Mesenchymal stem cell (in vitro differentiated cells and primary cell): ENCODE data around the gene AKAP13.
A peak's percentile ranks its signal among the peaks of the same experiment; 100 is the strongest.

Source experiments
- DNase-seq: peaks from one replicate; pipeline ENCODE4 v3.0.0-alpha.2; 2013
- H2AFZ ChIP-seq: one replicate; pipeline ENCODE4 v1.6.1; 2013; ENCODE audit warnings: low read depth, mild to moderate bottlenecking, control low read depth, inconsistent platforms, low read length, moderate library complexity
- H2AK5ac ChIP-seq: 2 replicates; pipeline ENCODE4 v1.6.1; 2013; ENCODE audit warnings: low read length, moderate library complexity, mild to moderate bottlenecking, inconsistent platforms; ENCODE audit not compliant: severe bottlenecking
- H2BK120ac ChIP-seq: one replicate; pipeline ENCODE4 v1.6.1; 2013; ENCODE audit warnings: low read depth, mild to moderate bottlenecking, inconsistent platforms, low read length, moderate library complexity
- H2BK12ac ChIP-seq, 2 experiments: one replicate each; pipeline ENCODE4 v1.6.1; 2013; ENCODE audit warnings: inconsistent platforms in 2 of 2, low read length in 2 of 2, mild to moderate bottlenecking in 2 of 2, moderate library complexity in 2 of 2, control low read depth in 1 of 2
- H2BK15ac ChIP-seq: one replicate; pipeline ENCODE4 v1.6.1; 2013; ENCODE audit warnings: mild to moderate bottlenecking, low read depth, inconsistent platforms; ENCODE audit not compliant: poor library complexity, severe bottlenecking
- H2BK5ac ChIP-seq: 2 replicates; pipeline ENCODE4 v1.6.1; 2013; ENCODE audit warnings: low read depth, mild to moderate bottlenecking, low read length, control low read depth, inconsistent platforms; ENCODE audit not compliant: poor library complexity, severe bottlenecking
- H3K14ac ChIP-seq, 2 experiments: one replicate each; pipeline ENCODE4 v1.6.1; 2013; ENCODE audit warnings: inconsistent platforms in 2 of 2, low read length in 2 of 2, control low read depth in 1 of 2, mild to moderate bottlenecking in 1 of 2, moderate library complexity in 1 of 2
- H3K18ac ChIP-seq, 2 experiments: one replicate each; pipeline ENCODE4 v1.6.1; 2013; ENCODE audit warnings: inconsistent platforms in 2 of 2, low read length in 2 of 2, control low read depth in 1 of 2, low read depth in 1 of 2, mild to moderate bottlenecking in 1 of 2
- H3K23ac ChIP-seq, 2 experiments: one replicate each; pipeline ENCODE4 v1.6.1; 2013; ENCODE audit warnings: inconsistent platforms in 2 of 2, low read length in 2 of 2, mild to moderate bottlenecking in 2 of 2, moderate library complexity in 2 of 2, control low read depth in 1 of 2
- H3K27ac ChIP-seq: 2 replicates; pipeline ENCODE4 v1.5.1; 2013; ENCODE audit warnings: mild to moderate bottlenecking, moderate library complexity, low read length, control low read depth, inconsistent platforms; ENCODE audit not compliant: poor library complexity, severe bottlenecking
- H3K27me3 ChIP-seq, 2 experiments: 2 replicates each; pipeline versions ENCODE4 v1.6.1 to v1.7.0; 2013; ENCODE audit warnings: low read length in 2 of 2, mild to moderate bottlenecking in 2 of 2, moderate library complexity in 2 of 2, control low read depth in 1 of 2, inconsistent platforms in 1 of 2; ENCODE audit not compliant: control insufficient read depth in 1 of 2, insufficient read depth in 1 of 2
- H3K36me3 ChIP-seq, 2 experiments: 2 replicates each; pipeline versions ENCODE4 v1.6.1 to v1.7.0; 2013; ENCODE audit warnings: low read length in 2 of 2, control low read depth in 1 of 2, inconsistent platforms in 1 of 2, low read depth in 1 of 2, mild to moderate bottlenecking in 1 of 2; ENCODE audit not compliant: insufficient read depth in 2 of 2, control insufficient read depth in 1 of 2
- H3K4ac ChIP-seq, 2 experiments: one replicate each; pipeline ENCODE4 v1.6.1; 2013; ENCODE audit warnings: inconsistent platforms in 2 of 2, low read length in 2 of 2, mild to moderate bottlenecking in 2 of 2, moderate library complexity in 2 of 2, control low read depth in 1 of 2, low read depth in 1 of 2
- H3K4me1 ChIP-seq: 2 replicates; pipeline ENCODE4 v1.6.1; 2013; ENCODE audit warnings: low read depth, low read length, control low read depth; ENCODE audit not compliant: control insufficient read depth, insufficient read depth
- H3K4me2 ChIP-seq: 2 replicates; pipeline ENCODE4 v1.6.1; 2013; ENCODE audit warnings: low read length, mild to moderate bottlenecking, inconsistent platforms; ENCODE audit not compliant: poor library complexity, severe bottlenecking
- H3K4me3 ChIP-seq, 2 experiments: 2 replicates each; pipeline versions ENCODE4 v1.5.1 to v1.7.0; 2013; ENCODE audit warnings: low read length in 2 of 2, mild to moderate bottlenecking in 2 of 2, control low read depth in 1 of 2, low read depth in 1 of 2; ENCODE audit not compliant: insufficient read depth in 1 of 2
- H3K79me1 ChIP-seq: replicated peaks from 2 replicates; pipeline ENCODE4 v1.6.1; 2013; ENCODE audit warnings: mild to moderate bottlenecking, control low read depth, low read length, inconsistent platforms; ENCODE audit not compliant: poor library complexity, severe bottlenecking
- H3K9ac ChIP-seq: 2 replicates; pipeline ENCODE4 v1.7.0; 2013; ENCODE audit warnings: mild to moderate bottlenecking, low read length, moderate library complexity
- H3K9me3 ChIP-seq: 2 replicates; pipeline ENCODE4 v1.7.0; 2013; ENCODE audit warnings: mild to moderate bottlenecking, low read length; ENCODE audit not compliant: control insufficient read depth
- H4K8ac ChIP-seq: one replicate; pipeline ENCODE4 v1.6.1; 2013; ENCODE audit warnings: inconsistent platforms, mild to moderate bottlenecking, low read length, moderate library complexity
- H4K91ac ChIP-seq: one replicate; pipeline ENCODE4 v1.6.1; 2013; ENCODE audit warnings: mild to moderate bottlenecking, low read length, inconsistent platforms
- WGBS: methylation state at CpG from one replicate; pipeline ENCODE4 v1.1.7; 2013; ENCODE audit warnings: mixed read lengths; 5-methylcytosine and 5-hydroxymethylcytosine counted together

The AKAP13 gene

DNA sequence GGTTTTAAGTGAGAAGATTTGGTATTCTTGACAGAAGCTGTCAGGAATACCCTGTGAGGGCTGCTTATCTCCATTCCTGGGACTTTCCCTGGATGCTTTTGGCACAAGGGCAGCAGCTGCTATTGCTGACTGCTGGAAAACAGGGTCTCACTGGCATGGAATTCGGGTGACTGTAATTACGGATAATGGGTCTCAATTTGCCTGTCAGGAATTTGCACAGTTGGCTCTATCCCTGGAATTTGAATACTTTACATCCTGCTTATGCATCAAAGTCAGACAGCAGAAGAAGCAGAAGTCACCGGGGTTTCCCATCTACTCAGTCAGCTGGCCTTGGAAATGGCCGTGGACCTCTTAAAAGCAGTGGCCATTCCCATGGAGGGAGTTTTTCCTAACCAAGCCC is 25.9 kb upstream of the AKAP13 start:
- Histone ChIP-seq H3K18ac (no peak overlapping the region), H2BK120ac (no peak overlapping the region), H3K9me3 (no peaks in the 10 kb centered on the region), H2BK12ac (no peak overlapping the region), H3K4ac (no peak overlapping the region), H3K79me1 (no peaks in the 10 kb centered on the region), H3K27me3 (no peaks in the 10 kb centered on the region), H3K36me3 (no peaks in the 10 kb centered on the region), H4K91ac (no peak overlapping the region), H3K23ac (no peak overlapping the region), H4K8ac (no peak overlapping the region), H3K4me3 (no peak overlapping the region), H3K4me1 (peaks cover 8% of the 10 kb centered on the region), H3K27ac (peak overlapping the region; percentile 77), H2AK5ac (peak overlapping the region; percentile 91), H2BK15ac (no peak overlapping the region), H3K4me2 (no peak overlapping the region), H2BK5ac (peak overlapping the region; percentile 57), H3K9ac (no peak overlapping the region), H2AFZ (no peak overlapping the region), H3K14ac (peak overlapping the region in 1 of 2 experiments; percentile 75)
- WGBS = 66% methylated on average over 4 of the region's 4 CpGs
- peak; percentile 57 for DNase-seq

DNA sequence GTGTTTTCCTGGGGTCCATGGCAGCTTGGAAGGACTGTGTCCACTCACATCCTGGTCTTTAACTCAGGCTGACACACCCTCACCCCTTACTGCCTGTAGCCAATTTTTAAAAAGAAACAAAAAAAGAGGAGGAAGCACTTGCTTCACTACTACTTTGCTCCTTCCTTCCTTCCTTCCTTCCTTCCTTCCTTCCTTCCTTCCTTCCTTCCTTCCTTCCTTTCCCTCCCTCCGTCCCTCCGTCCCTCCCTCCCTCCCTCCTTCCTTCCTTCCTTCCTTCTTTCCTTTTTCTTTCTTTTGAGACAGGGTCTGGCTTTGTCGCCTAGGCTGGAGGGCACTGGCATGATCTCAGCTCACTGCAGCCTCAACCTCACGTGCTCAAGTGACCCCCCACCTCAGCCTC is 25.5 kb upstream of the AKAP13 start:
- H3K9me3 ChIP-seq = no peaks in the 10 kb centered on the region
- 97% methylated on average over 4 of the region's 4 CpGs for WGBS

DNA sequence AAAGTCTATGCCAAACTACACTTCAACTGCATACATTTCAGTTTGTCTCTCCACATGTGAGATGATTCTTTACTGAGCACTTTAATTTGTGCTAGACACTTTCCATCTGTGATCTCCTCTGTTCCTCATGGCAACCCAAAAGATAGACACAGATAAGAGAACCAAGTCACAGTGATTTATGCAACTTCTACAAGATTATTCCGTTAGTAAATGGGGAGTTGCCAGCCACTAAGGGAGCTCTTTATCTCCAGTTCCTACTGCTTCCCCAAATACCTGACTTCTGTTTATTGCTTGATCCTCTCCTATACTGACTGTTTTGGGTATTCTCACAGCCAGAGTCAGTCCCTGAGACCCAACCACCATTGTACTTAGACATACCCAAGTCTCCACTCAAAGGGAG is 24.1 kb upstream of the AKAP13 start:
- Histone ChIP-seq H3K18ac (no peak overlapping the region), H3K4me2 (no peak overlapping the region), H2BK15ac (no peak overlapping the region), H3K4me3 (no peak overlapping the region), H3K27me3 (no peaks in the 10 kb centered on the region), H2BK120ac (no peak overlapping the region), H3K4me1 (peaks cover 10% of the 10 kb centered on the region), H2BK12ac (peak overlapping the region in 1 of 2 experiments; percentile 73), H3K9ac (no peak overlapping the region), H2BK5ac (no peak overlapping the region), H3K36me3 (no peaks in the 10 kb centered on the region), H3K27ac (no peak overlapping the region), H2AFZ (no peak overlapping the region), H3K9me3 (no peaks in the 10 kb centered on the region), H3K4ac (no peak overlapping the region), H2AK5ac (peak overlapping the region; percentile 54), H4K8ac (no peak overlapping the region), H3K79me1 (no peaks in the 10 kb centered on the region), H3K23ac (no peak overlapping the region), H3K14ac (no peak overlapping the region), H4K91ac (no peak overlapping the region)
- WGBS = 42% methylated on average over 1 of the region's 1 CpG
- no peak for DNase-seq

More for the DNA sequence above, 25.5 kb upstream of the AKAP13 start:
- H2BK15ac ChIP-seq = no peak overlapping the region
- H3K4me1 ChIP-seq = peaks cover 8% of the 10 kb centered on the region
- no peak overlapping the region for H3K4ac ChIP-seq
- no peak overlapping the region for H3K4me2 ChIP-seq
- H2BK120ac ChIP-seq = no peak overlapping the region
- H3K79me1 ChIP-seq = no peaks in the 10 kb centered on the region
- H3K36me3 ChIP-seq = no peaks in the 10 kb centered on the region
- no peak for DNase-seq
- peak overlapping the region; percentile 77 for H3K27ac ChIP-seq
- H2AFZ ChIP-seq = no peak overlapping the region
- H4K91ac ChIP-seq = no peak overlapping the region
- H3K4me3 ChIP-seq = no peak overlapping the region
- peak overlapping the region; percentile 91 for H2AK5ac ChIP-seq
- H3K23ac ChIP-seq = no peak overlapping the region
- no peaks in the 10 kb centered on the region for H3K27me3 ChIP-seq
- H4K8ac ChIP-seq = no peak overlapping the region
- H3K14ac ChIP-seq = peak overlapping the region in 1 of 2 experiments; percentile 75
- no peak overlapping the region for H3K9ac ChIP-seq
- no peak overlapping the region for H2BK12ac ChIP-seq
- H3K18ac ChIP-seq = peak overlapping the region in 1 of 2 experiments; percentile 18
- peak overlapping the region; percentile 57 for H2BK5ac ChIP-seq

GRCh38 chr15:85361323-85361722 is 19.1 kb upstream of the AKAP13 start:
- Histone ChIP-seq H3K79me1 (no peaks in the 10 kb centered on the region), H4K8ac (no peak overlapping the region), H3K4me3 (no peak overlapping the region)

More at GRCh38 chr15:85361323-85361722, 19.1 kb upstream of the AKAP13 start:
- peaks cover 2% of the 10 kb centered on the region for H3K4me1 ChIP-seq
- no peak overlapping the region for H3K4me2 ChIP-seq
- DNase-seq = no peak
- no peak overlapping the region for H3K4ac ChIP-seq
- no peak overlapping the region for H4K91ac ChIP-seq
- H3K14ac ChIP-seq = no peak overlapping the region
- H3K27ac ChIP-seq = no peak overlapping the region
- H2AFZ ChIP-seq = no peak overlapping the region
- no peak overlapping the region for H2AK5ac ChIP-seq
- H3K9me3 ChIP-seq = no peaks in the 10 kb centered on the region
- 94% methylated on average over 4 of the region's 4 CpGs for WGBS
- H2BK15ac ChIP-seq = no peak overlapping the region
- no peak overlapping the region for H3K9ac ChIP-seq
- no peaks in the 10 kb centered on the region for H3K36me3 ChIP-seq
- no peak overlapping the region for H2BK12ac ChIP-seq
- no peak overlapping the region for H2BK5ac ChIP-seq
- no peak overlapping the region for H2BK120ac ChIP-seq
- no peak overlapping the region for H3K18ac ChIP-seq
- no peak overlapping the region for H3K23ac ChIP-seq
- no peaks in the 10 kb centered on the region for H3K27me3 ChIP-seq
